HG03139 (cell line): ENCODE results near the gene LEPR.
A peak's percentile ranks its signal among the peaks of the same experiment; 100 is the strongest.

Experiments
- ATAC-seq: cut with Tn5 transposase; IDR thresholded peaks from one replicate; pipeline ENCODE4 v1.9.1; 2021; ENCODE audit not compliant: unreplicated experiment

The LEPR gene

GRCh38 chr1:65409314-65409713 is 11.2 kb upstream of the LEPR start:
- no peak for ATAC-seq

GRCh38 chr1:65409816-65410326 is 10.6 kb upstream of the LEPR start:
- ATAC-seq = no peak

- no peak for ATAC-seq
Measured at GRCh38 chr1:65412256-65412983, 8.0 kb upstream of the LEPR start.

GRCh38 chr1:65412984-65413375 is 7.5 kb upstream of the LEPR start:
- ATAC-seq = no peak

- ATAC-seq = no peak
Measured at GRCh38 chr1:65414538-65414937, 5.9 kb upstream of the LEPR start.

- ATAC-seq = no peak
Measured at GRCh38 chr1:65416767-65417166, 3.7 kb upstream of the LEPR start.

- ATAC-seq = no peak
Measured at GRCh38 chr1:65417729-65418128, 2.7 kb upstream of the LEPR start.

GRCh38 chr1:65418522-65419185 is 1.8 kb upstream of the LEPR start:
- ATAC-seq = no peak

- peak; percentile 94 for ATAC-seq
Measured at GRCh38 chr1:65419681-65420589, 533 bp upstream of the LEPR start.

- no peak for ATAC-seq
Measured at GRCh38 chr1:65421351-65422025, 1.0 kb downstream of the LEPR start.

- ATAC-seq = no peak
Measured at GRCh38 chr1:65422241-65423203, 2.1 kb downstream of the LEPR start.

GRCh38 chr1:65423884-65424572 is 3.6 kb downstream of the LEPR start:
- ATAC-seq = no peak

- no peak for ATAC-seq
Measured at GRCh38 chr1:65424573-65424889, 4.1 kb downstream of the LEPR start.

GRCh38 chr1:65425006-65425405 is 4.5 kb downstream of the LEPR start:
- ATAC-seq = no peak

GRCh38 chr1:65425697-65426096 is 5.2 kb downstream of the LEPR start:
- no peak for ATAC-seq

- ATAC-seq = no peak
Measured at GRCh38 chr1:65429078-65429477, 8.6 kb downstream of the LEPR start.

- ATAC-seq = no peak
Measured at GRCh38 chr1:65429806-65430205, 9.3 kb downstream of the LEPR start.

GRCh38 chr1:65431111-65431705 is 10.7 kb downstream of the LEPR start:
- peak; percentile 53 for ATAC-seq

- ATAC-seq = no peak
Measured at GRCh38 chr1:65432918-65433317, 12.4 kb downstream of the LEPR start.
